ENCODE results near the gene AK9.

AK9 gene

GRCh38 chr6:109456710-109457561 lies 234.1 kb downstream of the AK9 start:
- no peaks in the 10 kb centered on the region for H3K9me3 ChIP-seq (ENCODE audit: insufficient read depth, low read length, severe bottlenecking)
- 0 out of 2 replicates have a peak, but pooled peaks cover 2% of the 10 kb centered on the region for H3K79me2 ChIP-seq (ENCODE audit: insufficient read depth, low read length)
- DNase-seq (no peak), ATAC-seq (ENCODE audit: insufficient read depth, low read depth) (no peak)
- H2AFZ ChIP-seq (ENCODE audit: low read depth, low read length), result no peak overlapping the region
- no peak overlapping the region for H3K4me3 ChIP-seq (ENCODE audit: low read depth in 1 of 2, low read length in 2 of 2)
- H3K36me3 ChIP-seq (ENCODE audit: insufficient read depth, low read length), result peaks cover 37% of the 10 kb centered on the region
- H3K27me3 ChIP-seq (ENCODE audit: insufficient read depth, low read length, poor library complexity), result no peaks in the 10 kb centered on the region
- H3K27ac ChIP-seq (ENCODE audit: low read length), result no peak overlapping the region
- TF ChIP-seq CTCF (IDR thresholded peaks at IDR 0.05; ENCODE audit: borderline replicate concordance, extremely low read depth, low read length, poor library complexity, severe bottlenecking), result no peak
- no peak for TF ChIP-seq EZH2 (IDR thresholded peaks at IDR 0.05; ENCODE audit: borderline replicate concordance, low read depth, low read length, severe bottlenecking)
- H3K4me1 ChIP-seq (ENCODE audit: insufficient read depth, low read length), result peaks cover 29% of the 10 kb centered on the region
- H3K9ac ChIP-seq (ENCODE audit: low read depth, low read length), result no peak overlapping the region
- H3K4me2 ChIP-seq (ENCODE audit: insufficient read depth, low read length), result peak overlapping the region; percentile 94
- peaks cover 13% of the 10 kb centered on the region; the same call in 1 of the 2 replicates for H4K20me1 ChIP-seq (ENCODE audit: insufficient read depth, low read length)

GRCh38 chr6:109456111-109456583 lies 234.9 kb downstream of the AK9 start:
- TF ChIP-seq CTCF (IDR thresholded peaks at IDR 0.05; ENCODE audit: borderline replicate concordance, extremely low read depth, low read length, poor library complexity, severe bottlenecking) (no peak), EZH2 (IDR thresholded peaks at IDR 0.05; ENCODE audit: borderline replicate concordance, low read depth, low read length, severe bottlenecking) (no peak)
- 0 out of 2 replicates have a peak, but pooled peaks cover 2% of the 10 kb centered on the region for H3K79me2 ChIP-seq (ENCODE audit: insufficient read depth, low read length)
- peaks cover 13% of the 10 kb centered on the region; the same call in 1 of the 2 replicates for H4K20me1 ChIP-seq (ENCODE audit: insufficient read depth, low read length)
- peak overlapping the region; percentile 28; the same call in 1 of the 2 replicates for H3K27ac ChIP-seq (ENCODE audit: low read length)
- peaks cover 38% of the 10 kb centered on the region for H3K36me3 ChIP-seq (ENCODE audit: insufficient read depth, low read length)
- ATAC-seq (ENCODE audit: insufficient read depth, low read depth), result no peak
- H3K27me3 ChIP-seq (ENCODE audit: insufficient read depth, low read length, poor library complexity), result no peaks in the 10 kb centered on the region
- peaks cover 29% of the 10 kb centered on the region for H3K4me1 ChIP-seq (ENCODE audit: insufficient read depth, low read length)
- H3K9ac ChIP-seq (ENCODE audit: low read depth, low read length), result peak overlapping the region; percentile 92
- H3K4me2 ChIP-seq (ENCODE audit: insufficient read depth, low read length), result peak overlapping the region; percentile 94
- DNase-seq, result no peak
- no peaks in the 10 kb centered on the region for H3K9me3 ChIP-seq (ENCODE audit: insufficient read depth, low read length, severe bottlenecking)
- peak overlapping the region; percentile 66 for H2AFZ ChIP-seq (ENCODE audit: low read depth, low read length)
- peak overlapping the region; percentile 15 to 97; a peak in 3 of 4 replicates for H3K4me3 ChIP-seq (ENCODE audit: low read depth in 1 of 2, low read length in 2 of 2)

- Histone ChIP-seq H3K4me2 (ENCODE audit: insufficient read depth, low read length) (peak within 1 kb of the TSS; percentile 94), H3K9ac (ENCODE audit: low read depth, low read length) (peak within 1 kb of the TSS; percentile 92), H3K79me2 (ENCODE audit: insufficient read depth, low read length) (0 out of 2 replicates have a peak, but pooled peaks cover 2% of the 10 kb centered on the region), H3K27me3 (ENCODE audit: insufficient read depth, low read length, poor library complexity) (no peaks in the 10 kb centered on the region), H3K4me1 (ENCODE audit: insufficient read depth, low read length) (peaks cover 29% of the 10 kb centered on the region), H3K4me3 (ENCODE audit: low read depth in 1 of 2, low read length in 2 of 2) (peak within 1 kb of the TSS; percentile 68 to 97), H4K20me1 (ENCODE audit: insufficient read depth, low read length) (peaks cover 13% of the 10 kb centered on the region; the same call in 1 of the 2 replicates), H3K36me3 (ENCODE audit: insufficient read depth, low read length) (peaks cover 34% of the 10 kb centered on the region), H3K9me3 (ENCODE audit: insufficient read depth, low read length, severe bottlenecking) (no peaks in the 10 kb centered on the region), H2AFZ (ENCODE audit: low read depth, low read length) (peak within 1 kb of the TSS; percentile 84), H3K27ac (ENCODE audit: low read length) (peak within 1 kb of the TSS; percentile 90)
- peak; percentile 83 for DNase-seq
- peak; percentile 62 for ATAC-seq (ENCODE audit: insufficient read depth, low read depth)
- no peak for TF ChIP-seq EZH2 (IDR thresholded peaks at IDR 0.05; ENCODE audit: borderline replicate concordance, low read depth, low read length, severe bottlenecking)
- TF ChIP-seq CTCF (IDR thresholded peaks at IDR 0.05; ENCODE audit: borderline replicate concordance, extremely low read depth, low read length, poor library complexity, severe bottlenecking), result peak; percentile 50
Observed at GRCh38 chr6:109455437-109456110, 235.4 kb downstream of the AK9 start, which contains the start of gene MICAL1. TSS of gene MICAL1 (minus strand) at chr6:109455772. CDS start at chr6:109454196, 1,576 bp downstream.

Data from DND-41 (cell line).